RWPE1 (cell line): ENCODE results near the gene ASB13.

Experiments used
- CTCF ChIA-PET: fragments of 350-600 bp; sonication (Branson Sonifier 250); formaldehyde crosslinking; extraction: SDS; loops from one replicate; lab custom pipeline; 2021; lab: Yijun Ruan, JAX
- POLR2A ChIA-PET: fragments of 400-600 bp; formaldehyde crosslinking; extraction: SDS; loops from one replicate; lab custom pipeline; 2020; ENCODE audit warnings: antibody characterized with exemption; ENCODE audit not compliant: low non-redundant PET; lab: Yijun Ruan, JAX
- DNase-seq: peaks from one replicate; pipeline ENCODE4 v3.0.0; 2012; ENCODE audit warnings: low spot score
- H3K27ac ChIP-seq: fragments of 450-650 bp; 2 replicates; pipeline ENCODE4 v1.5.1; 2017
- CTCF ChIP-seq: fragments of 450-650 bp; conservative IDR thresholded peaks from 2 replicates; pipeline ENCODE4 v1.5.1; 2017; ENCODE audit warnings: low read depth, mild to moderate bottlenecking

The ASB13 gene

GRCh38 chr10:5656737-5657579, 9.4 kb downstream of the ASB13 start:
- ChIA-PET CTCF (interaction anchor here (0.6 kb wide), 2 partner anchors 34 to 125 kb away, joined by 3 to 5 read pairs; no protein-coding TSS in a partner anchor), POLR2A (no interaction called here)
- DNase-seq, result no peak
- H3K27ac ChIP-seq, result no peak overlapping the region
- TF ChIP-seq CTCF, result no peak

GRCh38 chr10:5655121-5655520, 11.3 kb downstream of the ASB13 start:
- no peak for DNase-seq
- POLR2A ChIA-PET, result no interaction called here
- CTCF ChIA-PET, result interaction anchor here (0.5 kb wide), 1 partner anchor 128 kb away, joined by 5 read pairs; no protein-coding TSS in a partner anchor
- no peak overlapping the region for H3K27ac ChIP-seq
- TF ChIP-seq CTCF, result no peak

GRCh38 chr10:5654218-5654755, 12.1 kb downstream of the ASB13 start:
- TF ChIP-seq CTCF, result no peak
- DNase-seq, result no peak
- POLR2A ChIA-PET, result no interaction called here
- CTCF ChIA-PET, result interaction anchor here (0.5 to 1.3 kb wide), 2 partner anchors 24 to 129 kb away, joined by 5 read pairs; no protein-coding TSS in a partner anchor
- no peak overlapping the region for H3K27ac ChIP-seq

GRCh38 chr10:5652746-5653145, 13.6 kb downstream of the ASB13 start:
- POLR2A ChIA-PET, result no interaction called here
- DNase-seq, result no peak
- CTCF ChIA-PET, result no interaction called here
- no peak for TF ChIP-seq CTCF
- H3K27ac ChIP-seq, result 0 out of 2 replicates have a peak overlapping the region, but pooled peaks have one; percentile 11

- POLR2A ChIA-PET, result no interaction called here
- DNase-seq, result no peak
- CTCF ChIA-PET, result interaction anchor here (0.6 to 0.9 kb wide), 2 partner anchors 12 to 186 kb away, joined by 3 to 5 read pairs; no protein-coding TSS in a partner anchor
- no peak for TF ChIP-seq CTCF
- H3K27ac ChIP-seq, result no peak overlapping the region
Measured at GRCh38 chr10:5651388-5651764, 15.0 kb downstream of the ASB13 start.

GRCh38 chr10:5650664-5651387, 15.6 kb downstream of the ASB13 start:
- CTCF ChIA-PET, result interaction anchor here (0.6 to 0.9 kb wide), 2 partner anchors 13 to 186 kb away, joined by 3 to 5 read pairs; no protein-coding TSS in a partner anchor
- POLR2A ChIA-PET, result no interaction called here
- TF ChIP-seq CTCF, result no peak
- no peak for DNase-seq
- no peak overlapping the region for H3K27ac ChIP-seq
